D341Med (cell line): ENCODE results near the gene RAC2.
A peak's percentile ranks its signal among the peaks of the same experiment; 100 is the strongest.
"Not testable (repeated sequence)": the region's sequence is repeated elsewhere in the genome, so short reads cannot be mapped to it uniquely, and the experiment has no call there.

Source experiments
- DNase-seq: peaks from one replicate; pipeline ENCODE4 v3.0.0; 2012; ENCODE audit warnings: low spot score

Gene RAC2

GRCh38 chr22:37255558-37256006 lies 11.5 kb upstream of the RAC2 start:
- no peak for DNase-seq

- DNase-seq: no peak
Measured at GRCh38 chr22:37254867-37255233, 10.8 kb upstream of the RAC2 start.

- DNase-seq: no peak
Measured at GRCh38 chr22:37254209-37254866, 10.3 kb upstream of the RAC2 start.

GRCh38 chr22:37253126-37253660 lies 9.1 kb upstream of the RAC2 start:
- peak; percentile 17 for DNase-seq

- not testable (repeated sequence) for DNase-seq
Measured at GRCh38 chr22:37251836-37252235, 7.8 kb upstream of the RAC2 start.

- peak; percentile 6 for DNase-seq
Measured at GRCh38 chr22:37249986-37250385, 5.9 kb upstream of the RAC2 start.

- DNase-seq: peak; percentile 4
Measured at GRCh38 chr22:37248251-37248650, 4.2 kb upstream of the RAC2 start.

GRCh38 chr22:37245740-37246139 lies 1.7 kb upstream of the RAC2 start:
- DNase-seq: no peak

GRCh38 chr22:37244922-37245722 lies 1.1 kb upstream of the RAC2 start:
- DNase-seq: no peak

GRCh38 chr22:37243402-37244113 lies 511 bp downstream of the RAC2 start:
- DNase-seq: no peak

- no peak for DNase-seq
Measured at GRCh38 chr22:37242395-37242918, 1.6 kb downstream of the RAC2 start.

- DNase-seq: no peak
Measured at GRCh38 chr22:37241351-37242142, 2.5 kb downstream of the RAC2 start.

GRCh38 chr22:37240941-37241320 lies 3.1 kb downstream of the RAC2 start:
- no peak for DNase-seq

GRCh38 chr22:37240240-37240940 lies 3.7 kb downstream of the RAC2 start:
- DNase-seq: no peak

- no peak for DNase-seq
Measured at GRCh38 chr22:37239336-37240239, 4.5 kb downstream of the RAC2 start.

- no peak for DNase-seq
Measured at GRCh38 chr22:37237371-37238268, 6.4 kb downstream of the RAC2 start.

- no peak for DNase-seq
Measured at GRCh38 chr22:37235897-37236607, 8.0 kb downstream of the RAC2 start.
